ENCODE data around the gene NDST1.
"Not testable (repeated sequence)": the region's sequence is repeated elsewhere in the genome, so short reads cannot be mapped to it uniquely, and the experiment has no call there.

NDST1 gene

GRCh38 chr5:150515446-150515845 is 7.5 kb downstream of the NDST1 start:
- TF ChIP-seq ESRRG (CRISPR knock-in tag; IDR thresholded peaks at IDR 0.05), result no peak
- TF ChIP-seq POU6F1 (CRISPR knock-in tag; IDR thresholded peaks at IDR 0.05; ENCODE audit: borderline replicate concordance, low read depth), result no peak
- TF ChIP-seq, protein P1, sequence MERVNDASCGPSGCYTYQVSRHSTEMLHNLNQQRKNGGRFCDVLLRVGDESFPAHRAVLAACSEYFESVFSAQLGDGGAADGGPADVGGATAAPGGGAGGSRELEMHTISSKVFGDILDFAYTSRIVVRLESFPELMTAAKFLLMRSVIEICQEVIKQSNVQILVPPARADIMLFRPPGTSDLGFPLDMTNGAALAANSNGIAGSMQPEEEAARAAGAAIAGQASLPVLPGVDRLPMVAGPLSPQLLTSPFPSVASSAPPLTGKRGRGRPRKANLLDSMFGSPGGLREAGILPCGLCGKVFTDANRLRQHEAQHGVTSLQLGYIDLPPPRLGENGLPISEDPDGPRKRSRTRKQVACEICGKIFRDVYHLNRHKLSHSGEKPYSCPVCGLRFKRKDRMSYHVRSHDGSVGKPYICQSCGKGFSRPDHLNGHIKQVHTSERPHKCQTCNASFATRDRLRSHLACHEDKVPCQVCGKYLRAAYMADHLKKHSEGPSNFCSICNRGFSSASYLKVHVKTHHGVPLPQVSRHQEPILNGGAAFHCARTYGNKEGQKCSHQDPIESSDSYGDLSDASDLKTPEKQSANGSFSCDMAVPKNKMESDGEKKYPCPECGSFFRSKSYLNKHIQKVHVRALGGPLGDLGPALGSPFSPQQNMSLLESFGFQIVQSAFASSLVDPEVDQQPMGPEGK (CRISPR knock-in tag; IDR thresholded peaks at IDR 0.05; ENCODE audit: borderline replicate concordance), result no peak
- TF ChIP-seq ZC3H10 (CRISPR knock-in tag; IDR thresholded peaks at IDR 0.05), result no peak
- no peak for TF ChIP-seq ZNF8 (CRISPR knock-in tag; IDR thresholded peaks at IDR 0.05)
- TF ChIP-seq RARB (CRISPR knock-in tag; IDR thresholded peaks at IDR 0.05), result no peak

GRCh38 chr5:150516011-150516410 is 8.1 kb downstream of the NDST1 start:
- peak; percentile 37 for ATAC-seq
- TF ChIP-seq TOX (CRISPR knock-in tag; IDR thresholded peaks at IDR 0.05; ENCODE audit: borderline replicate concordance) (no peak), TCF4 (CRISPR knock-in tag; IDR thresholded peaks at IDR 0.05; ENCODE audit: borderline replicate concordance) (peak; percentile 14; the same call in 1 of the 2 replicates)

More at GRCh38 chr5:150515446-150515845, 7.5 kb downstream of the NDST1 start:
- ATAC-seq, result no peak

DNA sequence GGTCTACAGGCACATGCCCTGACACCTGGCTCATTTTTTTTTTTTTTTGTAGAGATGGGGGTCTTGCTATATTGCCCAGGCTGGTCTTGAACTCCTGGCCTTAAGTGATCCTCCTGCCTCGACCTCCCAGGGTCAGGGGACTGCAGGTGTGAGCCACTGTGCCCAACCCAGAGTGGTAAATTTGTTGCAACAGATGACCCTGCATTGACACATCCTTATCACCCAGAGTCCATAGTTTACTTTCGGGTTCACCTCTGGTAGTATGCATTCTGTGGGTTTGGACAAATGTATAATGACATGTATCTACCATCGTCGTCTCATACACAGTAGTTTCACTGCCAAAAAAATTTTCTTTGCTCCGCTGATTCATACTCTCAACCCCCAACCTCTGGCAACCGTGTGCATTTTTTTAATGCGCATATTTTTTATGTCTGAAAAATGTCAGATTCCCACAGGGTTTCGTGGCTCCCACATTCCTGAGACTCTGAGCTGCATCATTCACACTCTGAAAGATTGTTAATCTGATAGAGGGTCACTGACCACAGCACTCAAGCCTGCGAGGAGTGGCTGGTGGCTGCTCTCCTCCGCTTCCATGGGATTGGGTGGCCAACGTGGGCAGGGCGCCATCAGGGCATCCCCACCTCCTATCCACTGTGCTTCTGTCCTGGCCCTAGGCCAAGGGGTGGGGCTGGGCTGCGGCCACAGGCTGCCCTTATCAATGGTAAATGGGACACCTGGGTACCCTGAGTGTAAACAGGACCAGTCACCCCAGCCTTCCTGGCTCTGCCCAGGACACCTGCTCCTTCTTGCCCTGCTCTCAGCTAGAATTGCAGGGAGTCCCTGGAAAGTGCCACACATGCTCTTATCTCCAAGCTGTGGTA is 9.6 kb downstream of the NDST1 start:
- ATAC-seq, result peak; percentile 89
- TF ChIP-seq ARNTL (CRISPR knock-in tag; IDR thresholded peaks at IDR 0.05; ENCODE audit: borderline replicate concordance, low read depth), result no peak
- TF ChIP-seq, protein P2, sequence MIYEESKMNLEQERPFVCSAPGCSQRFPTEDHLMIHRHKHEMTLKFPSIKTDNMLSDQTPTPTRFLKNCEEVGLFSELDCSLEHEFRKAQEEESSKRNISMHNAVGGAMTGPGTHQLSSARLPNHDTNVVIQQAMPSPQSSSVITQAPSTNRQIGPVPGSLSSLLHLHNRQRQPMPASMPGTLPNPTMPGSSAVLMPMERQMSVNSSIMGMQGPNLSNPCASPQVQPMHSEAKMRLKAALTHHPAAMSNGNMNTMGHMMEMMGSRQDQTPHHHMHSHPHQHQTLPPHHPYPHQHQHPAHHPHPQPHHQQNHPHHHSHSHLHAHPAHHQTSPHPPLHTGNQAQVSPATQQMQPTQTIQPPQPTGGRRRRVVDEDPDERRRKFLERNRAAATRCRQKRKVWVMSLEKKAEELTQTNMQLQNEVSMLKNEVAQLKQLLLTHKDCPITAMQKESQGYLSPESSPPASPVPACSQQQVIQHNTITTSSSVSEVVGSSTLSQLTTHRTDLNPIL (CRISPR knock-in tag; IDR thresholded peaks at IDR 0.05; ENCODE audit: low read depth), result peak; percentile 10; the same call in 1 of the 2 replicates
- 0 out of 2 replicates have a peak, but pooled peaks have one; percentile 7 for TF ChIP-seq CSDC2 (CRISPR knock-in tag; IDR thresholded peaks at IDR 0.05)
- peak; percentile 81 for TF ChIP-seq ISL1 (CRISPR knock-in tag; IDR thresholded peaks at IDR 0.05)

- ATAC-seq, result not testable (repeated sequence)
Measured at GRCh38 chr5:150518712-150519559, 11.0 kb downstream of the NDST1 start.

GRCh38 chr5:150519560-150519945 is 11.6 kb downstream of the NDST1 start:
- ATAC-seq, result no peak
- TF ChIP-seq RARB (CRISPR knock-in tag; IDR thresholded peaks at IDR 0.05) (no peak), TCF4 (CRISPR knock-in tag; IDR thresholded peaks at IDR 0.05; ENCODE audit: borderline replicate concordance) (no peak), ZFP3 (CRISPR knock-in tag; IDR thresholded peaks at IDR 0.05) (no peak), OSR1 (CRISPR knock-in tag; IDR thresholded peaks at IDR 0.05) (no peak), POU6F1 (CRISPR knock-in tag; IDR thresholded peaks at IDR 0.05; ENCODE audit: borderline replicate concordance, low read depth) (no peak), TOX (CRISPR knock-in tag; IDR thresholded peaks at IDR 0.05; ENCODE audit: borderline replicate concordance) (no peak), PPARA (CRISPR knock-in tag; IDR thresholded peaks at IDR 0.05; ENCODE audit: borderline replicate concordance) (no peak), CSDC2 (CRISPR knock-in tag; IDR thresholded peaks at IDR 0.05) (no peak), ZC3H10 (CRISPR knock-in tag; IDR thresholded peaks at IDR 0.05) (no peak), ZNF8 (CRISPR knock-in tag; IDR thresholded peaks at IDR 0.05) (no peak), GLIS3 (CRISPR knock-in tag; IDR thresholded peaks at IDR 0.05) (no peak)
- TF ChIP-seq, protein P1 (CRISPR knock-in tag; IDR thresholded peaks at IDR 0.05; ENCODE audit: borderline replicate concordance), result no peak
- TF ChIP-seq, protein P2 (CRISPR knock-in tag; IDR thresholded peaks at IDR 0.05; ENCODE audit: low read depth), result no peak
- TF ChIP-seq, protein P3, sequence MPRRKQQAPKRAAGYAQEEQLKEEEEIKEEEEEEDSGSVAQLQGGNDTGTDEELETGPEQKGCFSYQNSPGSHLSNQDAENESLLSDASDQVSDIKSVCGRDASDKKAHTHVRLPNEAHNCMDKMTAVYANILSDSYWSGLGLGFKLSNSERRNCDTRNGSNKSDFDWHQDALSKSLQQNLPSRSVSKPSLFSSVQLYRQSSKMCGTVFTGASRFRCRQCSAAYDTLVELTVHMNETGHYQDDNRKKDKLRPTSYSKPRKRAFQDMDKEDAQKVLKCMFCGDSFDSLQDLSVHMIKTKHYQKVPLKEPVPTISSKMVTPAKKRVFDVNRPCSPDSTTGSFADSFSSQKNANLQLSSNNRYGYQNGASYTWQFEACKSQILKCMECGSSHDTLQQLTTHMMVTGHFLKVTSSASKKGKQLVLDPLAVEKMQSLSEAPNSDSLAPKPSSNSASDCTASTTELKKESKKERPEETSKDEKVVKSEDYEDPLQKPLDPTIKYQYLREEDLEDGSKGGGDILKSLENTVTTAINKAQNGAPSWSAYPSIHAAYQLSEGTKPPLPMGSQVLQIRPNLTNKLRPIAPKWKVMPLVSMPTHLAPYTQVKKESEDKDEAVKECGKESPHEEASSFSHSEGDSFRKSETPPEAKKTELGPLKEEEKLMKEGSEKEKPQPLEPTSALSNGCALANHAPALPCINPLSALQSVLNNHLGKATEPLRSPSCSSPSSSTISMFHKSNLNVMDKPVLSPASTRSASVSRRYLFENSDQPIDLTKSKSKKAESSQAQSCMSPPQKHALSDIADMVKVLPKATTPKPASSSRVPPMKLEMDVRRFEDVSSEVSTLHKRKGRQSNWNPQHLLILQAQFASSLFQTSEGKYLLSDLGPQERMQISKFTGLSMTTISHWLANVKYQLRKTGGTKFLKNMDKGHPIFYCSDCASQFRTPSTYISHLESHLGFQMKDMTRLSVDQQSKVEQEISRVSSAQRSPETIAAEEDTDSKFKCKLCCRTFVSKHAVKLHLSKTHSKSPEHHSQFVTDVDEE (CRISPR knock-in tag; IDR thresholded peaks at IDR 0.05), result no peak

All from SK-N-SH treated with all-trans-retinoic acid at 6 μM for 48 hours (cell line).